ENCODE data around the gene ITSN1. TPM values are rescaled to one million over a fixed set of nuclear protein-coding genes. Genes with fewer than 3 reads are reported as not detected.
"Not testable (repeated sequence)": the region's sequence is repeated elsewhere in the genome, so short reads cannot be mapped to it uniquely, and the experiment has no call there.

The ITSN1 gene
- total RNA-seq, 1 donor from 2014 or later = 4.5 TPM

DNA sequence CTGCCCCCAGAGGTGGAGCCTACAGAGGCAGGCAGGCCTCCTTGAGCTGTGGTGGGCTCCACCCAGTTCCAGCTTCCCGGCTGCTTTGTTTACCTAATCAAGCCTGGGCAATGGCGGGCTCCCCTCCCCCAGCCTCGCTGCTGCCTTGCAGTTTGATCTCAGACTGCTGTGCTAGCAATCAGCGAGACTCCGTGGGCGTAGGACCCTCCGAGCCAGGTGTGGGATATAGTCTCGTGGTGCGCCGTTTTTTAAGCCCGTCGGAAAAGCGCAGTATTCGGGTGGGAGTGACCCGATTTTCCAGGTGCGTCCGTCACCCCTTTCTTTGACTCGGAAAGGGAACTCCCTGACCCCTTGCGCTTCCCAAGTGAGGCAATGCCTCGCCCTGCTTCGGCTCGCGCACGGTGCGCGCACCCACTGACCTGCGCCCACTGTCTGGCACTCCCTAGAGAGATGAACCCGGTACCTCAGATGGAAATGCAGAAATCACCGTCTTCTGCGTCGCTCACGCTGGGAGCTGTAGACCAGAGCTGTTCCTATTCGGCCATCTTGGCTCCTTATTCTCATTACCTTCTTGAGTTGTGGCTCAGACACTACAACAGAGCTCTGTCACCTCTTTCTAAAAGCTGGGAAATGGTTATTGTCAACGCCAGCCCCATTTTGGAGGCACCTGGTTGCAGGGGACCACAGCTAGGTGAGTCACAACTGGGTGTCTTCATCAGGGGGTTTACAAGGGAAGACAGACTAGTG is 288.9 kb downstream of the ITSN1 start:
- H3K4me3 Mint-ChIP-seq = peak overlapping the region; percentile 97
- H3K27me3 Mint-ChIP-seq (ENCODE audit: insufficient read depth); intact Hi-C loops (cut with micrococcal nuclease); H3K9me3 Mint-ChIP-seq: not testable (repeated sequence)
- H3K4me1 Mint-ChIP-seq (ENCODE audit: low read depth) = peaks cover 39% of the 10 kb centered on the region
- H3K36me3 Mint-ChIP-seq (ENCODE audit: low read depth) = peaks cover 12% of the 10 kb centered on the region
- peak; percentile 54 for DNase-seq (ENCODE audit: low spot score)
- peak overlapping the region; percentile 94 for H3K27ac Mint-ChIP-seq

- peaks cover 46% of the 10 kb centered on the region for H3K4me1 Mint-ChIP-seq (ENCODE audit: low read depth)
- DNase-seq (ENCODE audit: low spot score) = no peak
- H3K36me3 Mint-ChIP-seq (ENCODE audit: low read depth) = peaks cover 15% of the 10 kb centered on the region
- no peaks in the 10 kb centered on the region for H3K9me3 Mint-ChIP-seq
- H3K4me3 Mint-ChIP-seq = peak overlapping the region; percentile 97
- H3K27ac Mint-ChIP-seq = peak overlapping the region; percentile 94
- H3K27me3 Mint-ChIP-seq (ENCODE audit: insufficient read depth) = no peaks in the 10 kb centered on the region
- intact Hi-C loops (cut with micrococcal nuclease) = loop anchor here (2.0 kb wide), 1 partner anchor 15 kb away; no protein-coding TSS in a partner anchor
Observed at GRCh38 chr21:33931799-33932390, 289.6 kb downstream of the ITSN1 start.

DNA sequence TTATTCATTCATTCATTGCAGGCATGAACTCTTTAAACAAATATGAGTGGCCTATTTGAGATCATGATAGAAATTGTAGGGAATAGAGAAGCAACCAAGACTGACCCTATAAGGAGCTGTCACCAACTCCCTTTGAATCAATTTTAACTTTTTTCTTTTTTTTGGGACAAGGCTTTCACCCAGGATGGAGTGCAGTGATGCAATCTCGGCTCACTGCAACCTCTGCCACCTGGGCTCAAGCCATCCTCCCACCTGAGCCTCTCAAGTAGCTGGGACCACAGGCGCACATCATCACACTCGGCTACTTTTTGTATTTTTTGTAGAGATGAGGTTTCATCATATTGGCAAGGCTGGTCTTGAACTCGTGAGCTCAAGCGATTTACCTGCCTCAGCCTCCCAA is 290.4 kb downstream of the ITSN1 start:
- intact Hi-C loops (cut with micrococcal nuclease) = loop anchor here (2.0 kb wide), 1 partner anchor 14 kb away; no protein-coding TSS in a partner anchor
- Mint-ChIP-seq H3K27ac (peak overlapping the region; percentile 94), H3K36me3 (ENCODE audit: low read depth) (peaks cover 15% of the 10 kb centered on the region), H3K4me1 (ENCODE audit: low read depth) (peaks cover 54% of the 10 kb centered on the region), H3K27me3 (ENCODE audit: insufficient read depth) (no peaks in the 10 kb centered on the region), H3K4me3 (peak overlapping the region; percentile 97), H3K9me3 (no peaks in the 10 kb centered on the region)
- DNase-seq (ENCODE audit: low spot score) = no peak

- no peak for DNase-seq (ENCODE audit: low spot score)
- peak overlapping the region; percentile 57 for H3K4me3 Mint-ChIP-seq
- peaks cover 84% of the 10 kb centered on the region for H3K4me1 Mint-ChIP-seq (ENCODE audit: low read depth)
- intact Hi-C loops (cut with micrococcal nuclease) = loop anchor here (1.0 to 5.0 kb wide), 2 partner anchors 11 to 41 kb away; no protein-coding TSS in a partner anchor
- H3K27me3 Mint-ChIP-seq (ENCODE audit: insufficient read depth) = no peaks in the 10 kb centered on the region
- H3K36me3 Mint-ChIP-seq (ENCODE audit: low read depth) = peaks cover 36% of the 10 kb centered on the region
- H3K9me3 Mint-ChIP-seq = peaks cover 6% of the 10 kb centered on the region
- H3K27ac Mint-ChIP-seq = peak overlapping the region; percentile 93
Observed at GRCh38 chr21:33936301-33937038, 294.2 kb downstream of the ITSN1 start.

GRCh38 chr21:33937146-33937545 is 294.8 kb downstream of the ITSN1 start:
- peaks cover 32% of the 10 kb centered on the region for H3K36me3 Mint-ChIP-seq (ENCODE audit: low read depth)
- peaks cover 6% of the 10 kb centered on the region for H3K9me3 Mint-ChIP-seq
- H3K27ac Mint-ChIP-seq = peak overlapping the region; percentile 93
- no peak for DNase-seq (ENCODE audit: low spot score)
- H3K27me3 Mint-ChIP-seq (ENCODE audit: insufficient read depth) = no peaks in the 10 kb centered on the region
- peaks cover 81% of the 10 kb centered on the region for H3K4me1 Mint-ChIP-seq (ENCODE audit: low read depth)
- intact Hi-C loops (cut with micrococcal nuclease) = loop anchor here (5.0 kb wide), 1 partner anchor 40 kb away; no protein-coding TSS in a partner anchor
- H3K4me3 Mint-ChIP-seq = peak overlapping the region; percentile 54

DNA sequence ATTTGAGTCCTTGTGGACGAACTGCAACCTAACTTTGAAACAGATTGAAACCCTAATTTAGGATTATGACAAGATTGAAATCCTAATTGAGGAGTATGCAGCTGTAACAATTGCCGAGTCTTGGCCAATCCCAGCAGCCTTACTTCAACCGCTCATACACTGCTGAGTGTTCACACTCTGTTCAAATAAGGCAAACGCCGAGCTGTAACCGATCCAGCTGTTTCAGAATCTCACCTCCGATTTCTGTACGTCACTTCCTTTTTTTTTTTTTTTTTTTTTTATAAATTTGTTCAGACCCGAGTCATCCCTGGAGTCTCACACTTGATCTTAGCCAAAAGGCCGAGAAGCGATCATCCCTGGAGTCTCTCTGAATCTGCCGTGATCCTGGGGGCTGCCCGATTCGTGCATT is 295.6 kb downstream of the ITSN1 start:
- peaks cover 77% of the 10 kb centered on the region for H3K4me1 Mint-ChIP-seq (ENCODE audit: low read depth)
- DNase-seq (ENCODE audit: low spot score) = no peak
- intact Hi-C loops (cut with micrococcal nuclease) = loop anchor here (5.0 kb wide), 1 partner anchor 39 kb away; no protein-coding TSS in a partner anchor

GRCh38 chr21:33938381-33938780 is 296.1 kb downstream of the ITSN1 start:
- intact Hi-C loops (cut with micrococcal nuclease) = loop anchor here (5.0 kb wide), 1 partner anchor 39 kb away; no protein-coding TSS in a partner anchor
- Mint-ChIP-seq H3K36me3 (ENCODE audit: low read depth) (peaks cover 37% of the 10 kb centered on the region), H3K4me1 (ENCODE audit: low read depth) (peaks cover 72% of the 10 kb centered on the region), H3K27me3 (ENCODE audit: insufficient read depth) (no peaks in the 10 kb centered on the region), H3K9me3 (peaks cover 10% of the 10 kb centered on the region), H3K27ac (peak overlapping the region; percentile 93), H3K4me3 (no peak overlapping the region)
- DNase-seq (ENCODE audit: low spot score) = no peak

More for the DNA sequence above, 295.6 kb downstream of the ITSN1 start:
- Mint-ChIP-seq H3K27ac (peak overlapping the region; percentile 93), H3K27me3 (ENCODE audit: insufficient read depth) (no peaks in the 10 kb centered on the region), H3K9me3 (peaks cover 6% of the 10 kb centered on the region), H3K4me3 (peak overlapping the region; percentile 15), H3K36me3 (ENCODE audit: low read depth) (peaks cover 34% of the 10 kb centered on the region)

GRCh38 chr21:33939226-33939625 is 296.9 kb downstream of the ITSN1 start:
- H3K27ac Mint-ChIP-seq = no peak overlapping the region
- H3K27me3 Mint-ChIP-seq (ENCODE audit: insufficient read depth) = no peaks in the 10 kb centered on the region
- intact Hi-C loops (cut with micrococcal nuclease) = loop anchor here (5.0 kb wide), 1 partner anchor 38 kb away; no protein-coding TSS in a partner anchor
- H3K36me3 Mint-ChIP-seq (ENCODE audit: low read depth) = peaks cover 44% of the 10 kb centered on the region
- no peak overlapping the region for H3K4me3 Mint-ChIP-seq
- no peak for DNase-seq (ENCODE audit: low spot score)
- peaks cover 13% of the 10 kb centered on the region for H3K9me3 Mint-ChIP-seq
- peaks cover 73% of the 10 kb centered on the region for H3K4me1 Mint-ChIP-seq (ENCODE audit: low read depth)

GRCh38 chr21:33940164-33940880 is 298.0 kb downstream of the ITSN1 start:
- no peak for DNase-seq (ENCODE audit: low spot score)
- Mint-ChIP-seq H3K27me3 (ENCODE audit: insufficient read depth) (no peaks in the 10 kb centered on the region), H3K27ac (peak overlapping the region; percentile 10), H3K4me1 (ENCODE audit: low read depth) (peaks cover 75% of the 10 kb centered on the region), H3K36me3 (ENCODE audit: low read depth) (peaks cover 48% of the 10 kb centered on the region), H3K4me3 (no peak overlapping the region), H3K9me3 (peaks cover 22% of the 10 kb centered on the region)
- intact Hi-C loops (cut with micrococcal nuclease) = loop anchor here (10.0 kb wide), 1 partner anchor 1024 kb away; no protein-coding TSS in a partner anchor

DNA sequence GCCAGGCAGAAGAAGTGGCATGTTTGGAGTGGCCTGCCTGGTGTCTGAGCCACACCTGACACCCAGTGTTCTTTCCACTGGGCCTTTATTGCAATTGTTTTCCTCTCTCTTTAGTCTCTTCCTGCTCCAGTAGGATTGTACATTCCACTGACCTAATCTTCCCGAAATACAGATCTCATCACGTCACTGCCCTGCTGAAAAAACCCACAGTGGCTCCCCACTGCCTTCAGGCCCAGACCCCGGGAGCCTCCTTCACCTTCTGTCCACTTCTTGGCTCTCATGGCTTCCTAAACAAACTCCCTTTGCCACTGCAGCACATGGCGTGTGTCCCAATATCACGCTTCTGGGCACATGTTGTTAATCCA is 298.6 kb downstream of the ITSN1 start:
- Mint-ChIP-seq H3K36me3 (ENCODE audit: low read depth) (peaks cover 48% of the 10 kb centered on the region), H3K4me1 (ENCODE audit: low read depth) (peaks cover 72% of the 10 kb centered on the region), H3K4me3 (no peak overlapping the region), H3K27me3 (ENCODE audit: insufficient read depth) (no peaks in the 10 kb centered on the region), H3K27ac (peak overlapping the region; percentile 10), H3K9me3 (peaks cover 22% of the 10 kb centered on the region)
- intact Hi-C loops (cut with micrococcal nuclease) = loop anchor here (10.0 kb wide), 1 partner anchor 1024 kb away; no protein-coding TSS in a partner anchor
- DNase-seq (ENCODE audit: low spot score) = no peak

GRCh38 chr21:33942426-33942825 is 300.1 kb downstream of the ITSN1 start:
- H3K27ac Mint-ChIP-seq = no peak overlapping the region

GRCh38 chr21:33943293-33943692 is 301.0 kb downstream of the ITSN1 start:
- Mint-ChIP-seq H3K4me3 (no peak overlapping the region), H3K36me3 (ENCODE audit: low read depth) (peaks cover 58% of the 10 kb centered on the region), H3K27me3 (ENCODE audit: insufficient read depth) (peaks cover 4% of the 10 kb centered on the region), H3K4me1 (ENCODE audit: low read depth) (peaks cover 72% of the 10 kb centered on the region), H3K9me3 (peaks cover 22% of the 10 kb centered on the region), H3K27ac (no peak overlapping the region)
- intact Hi-C loops (cut with micrococcal nuclease) = loop anchor here (10.0 kb wide), 1 partner anchor 1022 kb away; no protein-coding TSS in a partner anchor
- DNase-seq (ENCODE audit: low spot score) = no peak

More at GRCh38 chr21:33942426-33942825, 300.1 kb downstream of the ITSN1 start:
- intact Hi-C loops (cut with micrococcal nuclease) = loop anchor here (10.0 kb wide), 1 partner anchor 1022 kb away; no protein-coding TSS in a partner anchor
- Mint-ChIP-seq H3K4me1 (ENCODE audit: low read depth) (peaks cover 72% of the 10 kb centered on the region), H3K36me3 (ENCODE audit: low read depth) (peaks cover 56% of the 10 kb centered on the region), H3K27me3 (ENCODE audit: insufficient read depth) (no peaks in the 10 kb centered on the region), H3K4me3 (no peak overlapping the region), H3K9me3 (peaks cover 22% of the 10 kb centered on the region)
- no peak for DNase-seq (ENCODE audit: low spot score)
